WTC11 (cell line): ENCODE data around the gene GDNF. TPM values are rescaled to one million over a fixed set of nuclear protein-coding genes. Genes with fewer than 3 reads are reported as not detected.

Source experiments
- ATAC-seq: fragments of 200-7000 bp; cut with Tn5 transposase; 2 replicates; pipeline ENCODE4 v1.10.0; 2021; ENCODE audit warnings: mild to moderate bottlenecking, moderate library complexity
- CTCF ChIA-PET: fragments of 300-600 bp; sonication (Branson Sonifier 250); formaldehyde crosslinking; loops from one replicate; lab custom pipeline; 2021; ENCODE audit warnings: antibody characterized with exemption; lab: Charles Lee
- POLR2A ChIA-PET: fragments of 350-600 bp; sonication (Branson Sonifier 250); formaldehyde crosslinking; loops from one replicate; lab custom pipeline; 2021; ENCODE audit warnings: antibody characterized with exemption; lab: Charles Lee
- DNase-seq: peaks from one replicate; pipeline ENCODE4 v3.0.0; 2021; ENCODE audit warnings: low spot score
- H3K27ac Mint-ChIP-seq: 2 replicates; pipeline ENCODE4 v1.8.0; 2021; ENCODE audit warnings: mixed read lengths
- H3K27me3 Mint-ChIP-seq: 2 replicates; pipeline ENCODE4 v1.8.0; 2021; ENCODE audit warnings: low read depth, mild to moderate bottlenecking, moderate library complexity, mixed read lengths
- H3K36me3 Mint-ChIP-seq: 2 replicates; pipeline ENCODE4 v1.8.0; 2021; ENCODE audit warnings: mixed read lengths
- H3K4me1 Mint-ChIP-seq: 2 replicates; pipeline ENCODE4 v1.8.0; 2022; ENCODE audit warnings: mixed read lengths
- H3K4me3 Mint-ChIP-seq: 2 replicates; pipeline ENCODE4 v1.8.0; 2021; ENCODE audit warnings: mild to moderate bottlenecking, moderate library complexity, mixed read lengths
- H3K9me3 Mint-ChIP-seq: 2 replicates; pipeline ENCODE4 v1.8.0; 2021; ENCODE audit warnings: mixed read lengths
- E2F4 ChIP-seq: sonication (generic); formaldehyde crosslinking; IDR thresholded peaks from 2 replicates; pipeline ENCODE4 v1.8.1; 2022; ENCODE audit warnings: low read depth, mild to moderate bottlenecking, moderate library complexity, missing genetic modification reagents, borderline replicate concordance
- GRHL2 ChIP-seq: fragments of 250-450 bp; sonication (Bioruptor Pico); IDR thresholded peaks from 2 replicates; pipeline ENCODE4 v1.8.0; 2022; ENCODE audit warnings: mild to moderate bottlenecking, moderate library complexity; ENCODE audit not compliant: insufficient replicate concordance, severe bottlenecking
- JAZF1 ChIP-seq: fragments of 250-450 bp; sonication (Bioruptor Pico); IDR thresholded peaks from 2 replicates; pipeline ENCODE4 v1.9.0; 2021; ENCODE audit warnings: moderate library complexity, mild to moderate bottlenecking, inconsistent platforms
- MAX ChIP-seq: sonication (generic); formaldehyde crosslinking; IDR thresholded peaks from 2 replicates; pipeline ENCODE4 v1.8.0; 2022; ENCODE audit warnings: mild to moderate bottlenecking, missing genetic modification reagents
- NR2C2 ChIP-seq: sonication (generic); formaldehyde crosslinking; IDR thresholded peaks from 2 replicates; pipeline ENCODE4 v1.8.0; 2022; ENCODE audit warnings: mild to moderate bottlenecking, missing genetic modification reagents
- NR3C1 ChIP-seq: sonication (generic); formaldehyde crosslinking; conservative IDR thresholded peaks from 2 replicates; pipeline ENCODE4 v1.8.1; 2023; ENCODE audit warnings: low read depth, mild to moderate bottlenecking, missing genetic modification reagents
- RORB ChIP-seq: fragments of 250-450 bp; sonication (Bioruptor Pico); IDR thresholded peaks from 2 replicates; pipeline ENCODE4 v1.9.0; 2021; ENCODE audit warnings: mild to moderate bottlenecking
- USF1 ChIP-seq: sonication (generic); formaldehyde crosslinking; IDR thresholded peaks from 2 replicates; pipeline ENCODE4 v1.8.0; 2022; ENCODE audit warnings: mild to moderate bottlenecking, missing genetic modification reagents
- ZNF219 ChIP-seq: sonication (generic); formaldehyde crosslinking; IDR thresholded peaks from 2 replicates; pipeline ENCODE4 v1.8.0; 2023; ENCODE audit warnings: missing genetic modification reagents, mild to moderate bottlenecking, borderline replicate concordance
- ZNF232 ChIP-seq: sonication (generic); formaldehyde crosslinking; IDR thresholded peaks from 2 replicates; pipeline ENCODE4 v1.8.0; 2022; ENCODE audit warnings: mild to moderate bottlenecking, missing genetic modification reagents
- ZNF512 ChIP-seq: sonication (generic); formaldehyde crosslinking; IDR thresholded peaks from 2 replicates; pipeline ENCODE4 v1.8.1; 2022; ENCODE audit warnings: missing genetic modification reagents, borderline replicate concordance
- total RNA-seq: library from RNA; stranded (reverse); gene quantifications from 3 replicates; pipeline ENCODE4 v1.2.3, GENCODE V29; 2021
- TF ChIP-seq, protein P1 (sequence below): sonication (generic); formaldehyde crosslinking; IDR thresholded peaks from 2 replicates; pipeline ENCODE4 v1.8.1; 2023; ENCODE audit warnings: mild to moderate bottlenecking, missing genetic modification reagents
- TF ChIP-seq, protein P2 (sequence below): sonication (generic); formaldehyde crosslinking; IDR thresholded peaks from 2 replicates; pipeline ENCODE4 v1.8.1; 2023; ENCODE audit warnings: mild to moderate bottlenecking, missing genetic modification reagents, borderline replicate concordance
- TF ChIP-seq, protein P3 (sequence below): fragments of 250-450 bp; sonication (Bioruptor Pico); conservative IDR thresholded peaks from 2 replicates; pipeline ENCODE4 v1.9.0; 2021; ENCODE audit warnings: mild to moderate bottlenecking

GDNF gene
- total RNA-seq, 1 experiment from 2014 or later = 4.7 TPM

DNA sequence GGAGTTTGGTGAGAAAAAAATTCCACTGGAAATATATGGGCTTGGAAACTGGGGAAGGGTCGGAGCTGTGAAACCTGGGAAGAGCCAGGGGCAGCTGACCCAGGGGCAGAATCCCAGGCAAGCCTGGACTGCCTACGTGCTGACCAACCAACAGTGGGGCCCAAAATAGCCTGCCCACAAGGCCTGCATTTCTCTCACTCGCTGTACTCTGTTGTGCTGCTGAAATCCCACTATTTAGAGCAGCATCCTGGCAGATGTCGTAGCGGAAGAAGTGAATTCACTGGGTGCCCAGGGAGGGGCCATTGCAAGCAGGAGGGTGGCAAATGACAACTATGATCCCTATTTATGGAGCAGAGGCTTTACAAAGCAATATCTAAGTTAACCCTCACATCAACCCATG lies 9.5 kb downstream of the GDNF start (continued):
- no peak for TF ChIP-seq NR2C2 (CRISPR knock-in tag)
- no peak for TF ChIP-seq RORB (CRISPR knock-in tag)
- TF ChIP-seq ZNF232 = no peak
- TF ChIP-seq, protein P1, sequence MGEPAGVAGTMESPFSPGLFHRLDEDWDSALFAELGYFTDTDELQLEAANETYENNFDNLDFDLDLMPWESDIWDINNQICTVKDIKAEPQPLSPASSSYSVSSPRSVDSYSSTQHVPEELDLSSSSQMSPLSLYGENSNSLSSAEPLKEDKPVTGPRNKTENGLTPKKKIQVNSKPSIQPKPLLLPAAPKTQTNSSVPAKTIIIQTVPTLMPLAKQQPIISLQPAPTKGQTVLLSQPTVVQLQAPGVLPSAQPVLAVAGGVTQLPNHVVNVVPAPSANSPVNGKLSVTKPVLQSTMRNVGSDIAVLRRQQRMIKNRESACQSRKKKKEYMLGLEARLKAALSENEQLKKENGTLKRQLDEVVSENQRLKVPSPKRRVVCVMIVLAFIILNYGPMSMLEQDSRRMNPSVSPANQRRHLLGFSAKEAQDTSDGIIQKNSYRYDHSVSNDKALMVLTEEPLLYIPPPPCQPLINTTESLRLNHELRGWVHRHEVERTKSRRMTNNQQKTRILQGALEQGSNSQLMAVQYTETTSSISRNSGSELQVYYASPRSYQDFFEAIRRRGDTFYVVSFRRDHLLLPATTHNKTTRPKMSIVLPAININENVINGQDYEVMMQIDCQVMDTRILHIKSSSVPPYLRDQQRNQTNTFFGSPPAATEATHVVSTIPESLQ (CRISPR knock-in tag) = no peak
- TF ChIP-seq USF1 = no peak
- no peak for TF ChIP-seq MAX
- no peak for TF ChIP-seq NR3C1 (CRISPR knock-in tag)
- no peak for TF ChIP-seq JAZF1 (CRISPR knock-in tag)
- no peak for TF ChIP-seq GRHL2 (CRISPR knock-in tag)
- TF ChIP-seq ZNF219 (CRISPR knock-in tag) = no peak

DNA sequence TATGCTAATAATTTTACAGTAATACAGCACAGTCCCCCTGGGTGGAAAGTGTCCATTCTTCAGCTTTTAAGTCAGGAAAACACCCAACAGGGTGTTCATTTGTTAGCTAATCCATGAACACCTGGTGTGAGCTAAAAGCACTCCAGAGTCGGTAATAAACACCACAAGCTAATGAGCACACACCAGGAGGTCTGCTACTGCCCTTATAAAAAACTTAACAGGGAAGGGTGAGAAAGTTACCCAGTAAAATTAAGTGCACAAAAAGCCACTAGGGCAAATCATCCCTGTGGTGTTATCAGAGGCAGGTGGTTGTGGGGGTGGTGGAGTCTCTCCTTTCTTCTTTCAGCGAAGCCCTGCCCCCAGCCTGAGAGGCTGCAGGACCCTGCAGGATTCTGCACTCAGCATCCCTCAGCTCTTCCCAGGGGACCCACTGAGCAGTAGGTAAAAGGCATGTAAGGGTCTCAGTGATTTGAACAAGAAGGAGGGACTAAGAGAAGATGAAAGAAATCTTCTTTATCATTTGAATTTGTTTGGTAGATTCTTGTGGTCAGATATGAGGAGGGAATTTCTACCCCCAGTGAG lies 14.4 kb downstream of the GDNF start:
- peak; percentile 85 for ATAC-seq
- no peak for TF ChIP-seq E2F4 (CRISPR knock-in tag)
- TF ChIP-seq ZNF512 (CRISPR knock-in tag) = no peak
- TF ChIP-seq, protein P2, sequence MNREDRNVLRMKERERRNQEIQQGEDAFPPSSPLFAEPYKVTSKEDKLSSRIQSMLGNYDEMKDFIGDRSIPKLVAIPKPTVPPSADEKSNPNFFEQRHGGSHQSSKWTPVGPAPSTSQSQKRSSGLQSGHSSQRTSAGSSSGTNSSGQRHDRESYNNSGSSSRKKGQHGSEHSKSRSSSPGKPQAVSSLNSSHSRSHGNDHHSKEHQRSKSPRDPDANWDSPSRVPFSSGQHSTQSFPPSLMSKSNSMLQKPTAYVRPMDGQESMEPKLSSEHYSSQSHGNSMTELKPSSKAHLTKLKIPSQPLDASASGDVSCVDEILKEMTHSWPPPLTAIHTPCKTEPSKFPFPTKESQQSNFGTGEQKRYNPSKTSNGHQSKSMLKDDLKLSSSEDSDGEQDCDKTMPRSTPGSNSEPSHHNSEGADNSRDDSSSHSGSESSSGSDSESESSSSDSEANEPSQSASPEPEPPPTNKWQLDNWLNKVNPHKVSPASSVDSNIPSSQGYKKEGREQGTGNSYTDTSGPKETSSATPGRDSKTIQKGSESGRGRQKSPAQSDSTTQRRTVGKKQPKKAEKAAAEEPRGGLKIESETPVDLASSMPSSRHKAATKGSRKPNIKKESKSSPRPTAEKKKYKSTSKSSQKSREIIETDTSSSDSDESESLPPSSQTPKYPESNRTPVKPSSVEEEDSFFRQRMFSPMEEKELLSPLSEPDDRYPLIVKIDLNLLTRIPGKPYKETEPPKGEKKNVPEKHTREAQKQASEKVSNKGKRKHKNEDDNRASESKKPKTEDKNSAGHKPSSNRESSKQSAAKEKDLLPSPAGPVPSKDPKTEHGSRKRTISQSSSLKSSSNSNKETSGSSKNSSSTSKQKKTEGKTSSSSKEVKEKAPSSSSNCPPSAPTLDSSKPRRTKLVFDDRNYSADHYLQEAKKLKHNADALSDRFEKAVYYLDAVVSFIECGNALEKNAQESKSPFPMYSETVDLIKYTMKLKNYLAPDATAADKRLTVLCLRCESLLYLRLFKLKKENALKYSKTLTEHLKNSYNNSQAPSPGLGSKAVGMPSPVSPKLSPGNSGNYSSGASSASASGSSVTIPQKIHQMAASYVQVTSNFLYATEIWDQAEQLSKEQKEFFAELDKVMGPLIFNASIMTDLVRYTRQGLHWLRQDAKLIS = no peak
- TF ChIP-seq, protein P3, sequence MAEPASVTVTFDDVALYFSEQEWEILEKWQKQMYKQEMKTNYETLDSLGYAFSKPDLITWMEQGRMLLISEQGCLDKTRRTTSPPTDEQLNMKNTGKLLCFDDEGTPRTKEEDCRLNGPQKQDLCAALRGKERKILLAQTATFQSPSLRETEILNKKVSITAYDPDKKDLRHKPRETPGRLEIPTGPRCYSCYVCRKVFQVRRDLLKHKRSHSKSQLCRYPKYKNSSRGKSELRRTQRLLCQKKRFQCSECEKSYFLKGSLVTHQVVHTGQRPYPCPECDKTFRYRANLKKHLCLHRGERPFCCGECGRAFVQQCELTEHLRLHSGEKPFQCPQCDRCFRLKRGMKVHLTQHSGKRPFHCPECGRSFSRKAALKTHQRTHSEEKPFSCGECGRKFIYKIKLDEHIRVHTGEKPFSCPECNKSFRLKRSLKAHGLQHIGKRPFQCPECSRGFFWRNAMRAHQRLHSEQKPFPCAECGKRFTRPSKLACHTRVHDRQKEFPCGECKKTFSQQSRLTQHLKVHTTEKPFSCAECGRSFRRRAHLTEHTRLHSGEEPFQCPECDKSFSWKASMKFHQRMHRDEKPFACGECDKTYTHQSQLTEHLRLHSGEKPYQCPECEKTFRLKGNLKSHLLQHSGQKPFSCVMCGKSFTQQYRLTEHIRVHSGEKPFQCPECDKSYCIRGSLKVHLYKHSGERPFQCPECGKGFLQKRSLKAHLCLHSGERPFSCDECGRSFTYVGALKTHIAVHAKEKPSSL = no peak
- TF ChIP-seq, all 79 proteins: peak for 0
- H3K27ac Mint-ChIP-seq = no peak overlapping the region
- no peak overlapping the region for H3K4me3 Mint-ChIP-seq
- H3K27me3 Mint-ChIP-seq = no peaks in the 10 kb centered on the region; the same call in none of the 2 replicates
- H3K36me3 Mint-ChIP-seq = no peaks in the 10 kb centered on the region
- H3K9me3 Mint-ChIP-seq = no peaks in the 10 kb centered on the region
- ChIA-PET POLR2A (no interaction called here), CTCF (interaction anchor here (0.6 to 1.1 kb wide), 3 partner anchors 12 to 294 kb away, joined by 3 to 4 read pairs (median 3); no protein-coding TSS in a partner anchor)
- no peak for DNase-seq
- peaks cover 25% of the 10 kb centered on the region for H3K4me1 Mint-ChIP-seq
